GM23338 (cell line): Measurements from ENCODE around the gene KLRB1. TPM values are rescaled to one million over a fixed set of nuclear protein-coding genes. Genes with fewer than 3 reads are reported as not detected.

Experiments used
- ATAC-seq: fragments of 200-7000 bp; cut with Tn5 transposase; 3 replicates; pipeline ENCODE4 v1.9.1; 2020
- DNase-seq: peaks from one replicate; pipeline ENCODE4 v3.0.0-alpha.2; 2015; ENCODE audit warnings: low spot score
- H2AFZ ChIP-seq: fragments of 200-600 bp; sonication (generic); 2 replicates; pipeline ENCODE4 v1.8.0; 2016; ENCODE audit warnings: antibody characterized with exemption, mild to moderate bottlenecking, moderate library complexity
- H3F3A ChIP-seq: fragments of 200-600 bp; sonication (generic); replicated peaks from 2 replicates; pipeline ENCODE4 v1.8.0; 2017; ENCODE audit warnings: antibody characterized with exemption, mixed run types, low read depth
- H3K27ac ChIP-seq: fragments of 200-600 bp; sonication (generic); 2 replicates; pipeline ENCODE4 v1.6.1; 2016; ENCODE audit warnings: low read depth
- H3K27me3 ChIP-seq: fragments of 200-600 bp; sonication (generic); 2 replicates; pipeline ENCODE4 v1.8.0; 2016; ENCODE audit warnings: mild to moderate bottlenecking, mixed run types, moderate library complexity; ENCODE audit not compliant: insufficient read depth
- H3K36me3 ChIP-seq: fragments of 200-600 bp; sonication (generic); 2 replicates; pipeline ENCODE4 v1.8.0; 2016; ENCODE audit warnings: mild to moderate bottlenecking; ENCODE audit not compliant: insufficient read depth
- H3K4me1 ChIP-seq: fragments of 200-600 bp; sonication (generic); 2 replicates; pipeline ENCODE4 v1.8.0; 2016; ENCODE audit warnings: mild to moderate bottlenecking, moderate library complexity; ENCODE audit not compliant: insufficient read depth
- H3K4me2 ChIP-seq: fragments of 200-600 bp; sonication (generic); 2 replicates; pipeline ENCODE4 v1.7.1; 2017; ENCODE audit warnings: mixed run types
- H3K4me3 ChIP-seq: fragments of 200-600 bp; sonication (generic); 2 replicates; pipeline ENCODE4 v1.6.1; 2016; ENCODE audit warnings: mixed run types
- H3K79me2 ChIP-seq: fragments of 200-600 bp; sonication (generic); replicated peaks from 2 replicates; pipeline ENCODE4 v1.8.0; 2017; ENCODE audit warnings: mild to moderate bottlenecking; ENCODE audit not compliant: insufficient read depth
- H3K9me2 ChIP-seq: fragments of 200-600 bp; sonication (generic); 2 replicates; pipeline ENCODE4 v1.8.0; 2017; ENCODE audit not compliant: insufficient read depth
- H4K20me1 ChIP-seq: fragments of 200-600 bp; sonication (generic); replicated peaks from 2 replicates; pipeline ENCODE4 v1.8.0; 2017; ENCODE audit warnings: mild to moderate bottlenecking; ENCODE audit not compliant: insufficient read depth
- H3K27ac Mint-ChIP-seq: 2 replicates; pipeline ENCODE4 v1.8.0; 2020; ENCODE audit warnings: inconsistent platforms, mild to moderate bottlenecking, moderate library complexity, mixed read lengths
- H3K27me3 Mint-ChIP-seq: 3 replicates; pipeline ENCODE4 v1.8.0; 2022; ENCODE audit warnings: low read depth, mild to moderate bottlenecking, moderate library complexity, mixed read lengths, inconsistent platforms; ENCODE audit not compliant: insufficient read depth, poor library complexity
- H3K36me3 Mint-ChIP-seq: 3 replicates; pipeline ENCODE4 v1.8.0; 2021; ENCODE audit warnings: low read depth, mild to moderate bottlenecking, inconsistent platforms, moderate library complexity, mixed read lengths
- H3K4me1 Mint-ChIP-seq: 3 replicates; pipeline ENCODE4 v1.8.0; 2020; ENCODE audit warnings: mild to moderate bottlenecking, inconsistent platforms, mixed read lengths
- H3K4me3 Mint-ChIP-seq: 3 replicates; pipeline ENCODE4 v1.8.0; 2021; ENCODE audit warnings: moderate library complexity, mild to moderate bottlenecking, inconsistent platforms, mixed read lengths
- H3K9me3 Mint-ChIP-seq: 3 replicates; pipeline ENCODE4 v1.8.0; 2020; ENCODE audit warnings: moderate library complexity, mild to moderate bottlenecking, inconsistent platforms, mixed read lengths
- CREB1 ChIP-seq: fragments of 250-450 bp; sonication (Bioruptor Pico); IDR thresholded peaks from 2 replicates; pipeline ENCODE4 v1.5.0; 2020; ENCODE audit warnings: low read depth, mild to moderate bottlenecking, moderate library complexity
- ETS1 ChIP-seq: IDR thresholded peaks from 2 replicates; pipeline ENCODE4 v1.6.1; 2016; ENCODE audit warnings: antibody characterized with exemption
- EZH2 ChIP-seq: fragments of 200-600 bp; sonication (generic); IDR thresholded peaks from one replicate; pipeline ENCODE4 v1.8.0; 2017; ENCODE audit warnings: antibody characterized with exemption, mild to moderate bottlenecking, low read depth; ENCODE audit not compliant: unreplicated experiment
- EZH2phosphoT487 ChIP-seq: fragments of 200-600 bp; sonication (generic); IDR thresholded peaks from one replicate; pipeline ENCODE4 v1.8.1; 2018; ENCODE audit warnings: antibody characterized with exemption; ENCODE audit not compliant: unreplicated experiment
- JUNB ChIP-seq: IDR thresholded peaks from one replicate; pipeline ENCODE4 v1.6.1; 2016; ENCODE audit warnings: antibody characterized with exemption; ENCODE audit not compliant: unreplicated experiment
- NANOG ChIP-seq: IDR thresholded peaks from 2 replicates; pipeline ENCODE4 v1.6.1; 2016; ENCODE audit warnings: antibody characterized with exemption, borderline replicate concordance
- POLR2AphosphoS5 ChIP-seq: IDR thresholded peaks from 2 replicates; pipeline ENCODE4 v1.6.1; 2016; ENCODE audit warnings: antibody characterized with exemption, low read depth
- REST ChIP-seq: IDR thresholded peaks from one replicate; pipeline ENCODE4 v1.6.1; 2018; ENCODE audit warnings: antibody characterized with exemption; ENCODE audit not compliant: unreplicated experiment
- STAT1 ChIP-seq: IDR thresholded peaks from one replicate; pipeline ENCODE4 v1.6.1; 2016; ENCODE audit warnings: antibody characterized with exemption; ENCODE audit not compliant: unreplicated experiment
- polyA plus RNA-seq: library from polyadenylated mRNA; unstranded; fragments of >200 nt; fragmentation: Nextera tagmentation; extraction: Ambion mirVana; gene quantifications from 2 replicates; pipeline ENCODE4 v1.2.1, GENCODE V29; 2016
- total RNA-seq: library from RNA; depleted of rRNA; stranded (reverse); fragments of >200 nt; shearing (Covaris generic); gene quantifications from 2 replicates; pipeline ENCODE4 v1.2.3, GENCODE V29; 2014

The KLRB1 gene
- total and polyA plus RNA-seq, 2 experiments from 2014 or later = 0.18 TPM; not detected in 1

- TF ChIP-seq REST (no peak), ETS1 (no peak), CREB1 (no peak), JUNB (no peak), EZH2phosphoT487 (no peak), NANOG (no peak), EZH2 (no peak)
Measured at GRCh38 chr12:9625019-9625418, 17.3 kb upstream of the KLRB1 start (continued).

DNA sequence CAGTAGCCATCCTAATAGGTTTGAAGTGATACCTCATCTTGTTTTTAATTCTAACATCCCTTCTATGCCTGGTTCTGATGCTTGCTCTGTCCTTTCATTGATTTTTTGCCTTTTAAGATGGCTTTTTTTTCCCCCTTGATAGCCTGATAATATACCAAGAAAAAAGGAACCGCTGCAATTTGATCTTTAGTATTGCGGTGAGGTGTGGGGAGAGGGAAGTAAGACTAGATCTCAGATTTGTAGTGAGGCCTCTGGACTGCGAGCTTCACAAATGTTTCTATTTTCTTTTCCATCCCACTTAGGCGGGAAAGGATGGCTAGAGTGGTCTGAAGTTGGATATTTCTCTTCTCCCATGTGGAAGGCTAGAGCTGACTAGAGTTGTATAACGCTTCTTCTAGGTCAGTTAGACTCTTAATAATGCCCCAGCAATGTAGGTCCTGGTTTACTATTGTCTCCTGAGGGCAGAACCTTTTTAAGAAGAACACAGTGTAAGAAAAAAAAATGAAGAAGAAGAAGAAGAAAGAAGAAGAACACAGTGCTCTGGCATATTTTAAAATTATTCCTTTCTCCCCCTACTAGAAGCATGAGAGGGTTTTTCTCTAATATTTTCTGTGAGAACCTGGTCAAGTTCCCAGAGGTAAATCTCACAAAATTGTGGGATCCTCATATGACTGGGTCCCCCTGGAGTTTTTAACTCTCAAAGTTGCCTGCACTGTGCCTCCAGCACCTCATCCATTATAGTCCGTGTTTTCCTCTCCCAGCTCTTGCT, 11.9 kb upstream of the KLRB1 start:
- H3K4me1 ChIP-seq = no peaks in the 10 kb centered on the region
- no peak overlapping the region for H3K4me3 Mint-ChIP-seq
- H3K79me2 ChIP-seq = no peaks in the 10 kb centered on the region
- H3F3A ChIP-seq = no peaks in the 10 kb centered on the region
- ATAC-seq (no peak), DNase-seq (no peak)
- no peak overlapping the region for H3K27ac ChIP-seq
- no peak overlapping the region for H3K4me3 ChIP-seq
- H3K4me1 Mint-ChIP-seq = no peaks in the 10 kb centered on the region
- H3K27me3 ChIP-seq = no peaks in the 10 kb centered on the region
- H4K20me1 ChIP-seq = no peaks in the 10 kb centered on the region
- no peak overlapping the region for H2AFZ ChIP-seq
- H3K9me2 ChIP-seq = no peaks in the 10 kb centered on the region
- peaks cover 1% of the 10 kb centered on the region for H3K27me3 Mint-ChIP-seq
- no peaks in the 10 kb centered on the region for H3K36me3 ChIP-seq
- no peak overlapping the region for H3K4me2 ChIP-seq
- H3K9me3 Mint-ChIP-seq = no peaks in the 10 kb centered on the region
- H3K27ac Mint-ChIP-seq = no peak overlapping the region
- peaks cover 15% of the 10 kb centered on the region for H3K36me3 Mint-ChIP-seq
- TF ChIP-seq JUNB (no peak), REST (no peak), NANOG (no peak), STAT1 (no peak), POLR2AphosphoS5 (no peak), CREB1 (no peak)
